HG03175 (cell line): ENCODE data around the gene SUMO2.
A peak's percentile ranks its signal among the peaks of the same experiment; 100 is the strongest.
"Not testable (repeated sequence)": the region's sequence is repeated elsewhere in the genome, so short reads cannot be mapped to it uniquely, and the experiment has no call there.

ENCODE experiments used
- ATAC-seq: cut with Tn5 transposase; IDR thresholded peaks from one replicate; pipeline ENCODE4 v1.9.1; 2021; ENCODE audit warnings: mild to moderate bottlenecking, moderate library complexity; ENCODE audit not compliant: unreplicated experiment

Gene SUMO2

DNA sequence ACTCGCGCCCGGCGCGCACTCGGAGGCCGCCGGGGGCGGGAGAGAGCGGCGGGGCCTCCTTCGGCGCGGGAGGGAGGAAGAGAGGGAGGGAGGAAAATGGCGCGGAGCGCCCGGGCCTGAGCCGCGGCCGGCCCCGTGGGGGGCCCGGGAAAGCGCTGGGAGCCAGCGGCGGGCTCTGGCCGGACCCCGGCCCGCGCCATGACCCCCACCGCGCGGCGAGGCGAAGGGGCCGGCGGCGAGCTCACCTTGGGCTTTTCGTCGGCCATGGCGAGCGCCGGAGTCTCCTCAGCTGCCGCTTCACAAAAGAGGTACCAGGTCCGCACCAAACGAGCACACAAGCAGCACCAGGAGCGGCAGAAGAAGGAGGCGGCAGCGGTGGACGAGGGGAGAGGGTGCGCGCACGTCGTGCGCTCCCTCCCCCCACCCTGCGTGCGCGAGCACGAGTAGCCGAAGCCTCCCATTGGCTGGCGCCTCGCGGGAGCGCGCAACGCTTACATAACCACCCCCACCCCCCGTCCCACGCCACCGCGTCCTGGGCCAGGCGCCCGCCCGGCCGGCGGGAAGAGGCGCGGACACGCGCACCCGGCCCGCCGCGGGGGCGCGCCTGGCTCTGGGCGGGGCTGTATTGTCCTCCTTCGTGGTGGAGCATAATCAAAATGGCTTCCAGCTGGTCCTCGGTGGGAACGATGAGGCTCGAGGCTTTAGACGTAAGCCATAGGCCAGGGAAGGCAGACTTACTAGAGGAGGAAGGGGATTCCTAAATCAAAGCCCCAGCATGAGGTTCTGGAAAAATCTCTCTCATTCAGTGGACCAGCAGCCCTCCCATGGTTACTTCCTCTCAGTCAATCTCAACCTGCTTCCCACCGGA is at the start of gene SUMO2:
Gene SUMO2, minus strand, starts transcription at position 391 of the 868 bp plus-strand sequence. Its CDS starts 125 bp downstream, at position 266.
- peak; percentile 74 for ATAC-seq

DNA sequence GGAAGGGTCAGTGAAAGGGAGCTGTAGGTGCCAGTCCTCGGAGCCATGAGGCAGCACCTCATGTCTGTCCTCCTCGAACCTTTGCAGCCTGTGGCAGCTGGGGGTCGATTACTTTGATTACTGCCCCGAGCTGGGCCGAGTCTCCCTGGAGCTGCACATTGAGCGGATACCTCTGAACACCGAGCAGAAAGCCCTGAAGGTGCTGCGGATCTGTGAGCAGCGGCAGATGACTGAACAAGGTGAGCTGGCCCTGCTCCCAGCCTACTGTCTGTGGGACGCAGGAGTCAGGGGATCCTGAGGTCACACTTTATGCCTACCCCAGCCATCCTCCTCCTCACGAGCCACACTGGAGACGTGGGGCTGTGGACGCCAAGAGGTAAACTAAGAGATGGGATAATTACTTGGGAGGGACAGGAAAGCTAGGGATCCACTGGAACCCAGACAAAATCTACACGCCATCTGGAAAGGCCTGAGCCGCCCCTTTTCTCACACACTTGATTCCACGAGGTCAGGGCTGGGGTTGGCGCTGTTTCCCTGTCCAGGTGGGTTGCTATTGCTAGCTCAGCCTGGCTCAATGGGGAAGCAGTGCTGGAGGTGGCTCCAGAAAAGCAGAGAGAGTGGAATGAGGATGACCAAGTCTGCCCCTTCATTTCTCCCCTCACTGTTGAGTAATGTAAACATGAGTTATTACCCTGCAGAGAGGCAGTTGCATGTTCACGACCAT is 49.1 kb upstream of the SUMO2 start:
- ATAC-seq: no peak

DNA sequence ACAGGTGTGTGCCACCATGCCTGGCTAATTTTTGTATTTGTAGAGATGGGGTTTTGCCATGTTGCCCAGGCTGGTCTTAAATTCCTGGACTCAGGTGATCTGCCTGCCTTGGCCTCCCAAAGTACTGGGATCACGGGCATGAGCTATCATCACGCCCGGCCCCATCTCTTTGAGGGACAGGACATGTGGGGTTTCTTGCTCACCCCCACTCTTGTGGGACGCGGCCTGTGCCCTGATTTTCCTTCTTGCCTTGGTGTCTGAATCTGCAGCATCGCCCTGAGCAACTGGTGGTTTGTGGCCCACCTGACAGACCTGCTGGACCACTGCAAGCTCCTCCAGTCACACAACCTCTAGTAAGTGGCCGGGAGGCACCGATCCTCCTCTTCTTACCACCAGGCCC is 48.3 kb upstream of the SUMO2 start:
- no peak for ATAC-seq

DNA sequence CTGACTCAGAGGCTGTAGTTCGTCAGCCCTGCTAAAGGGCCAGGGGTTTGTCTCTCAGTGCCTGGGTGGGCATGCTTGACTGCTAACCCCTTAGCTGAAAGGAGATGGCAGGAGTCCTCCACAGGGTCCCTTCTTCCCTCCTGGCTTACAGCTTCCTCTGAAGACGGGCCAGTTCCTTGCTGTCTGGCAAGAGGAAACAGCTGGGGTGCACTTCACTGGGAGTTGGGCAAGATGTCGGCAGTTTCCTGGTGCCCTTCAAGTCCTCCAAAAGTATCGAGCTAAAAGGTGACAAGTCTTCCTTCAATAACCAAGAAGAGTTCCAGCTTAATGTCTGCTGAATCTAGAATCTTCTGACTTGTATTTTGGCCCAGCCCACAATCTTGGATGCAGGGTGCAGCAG is 46.1 kb upstream of the SUMO2 start:
- ATAC-seq: no peak

DNA sequence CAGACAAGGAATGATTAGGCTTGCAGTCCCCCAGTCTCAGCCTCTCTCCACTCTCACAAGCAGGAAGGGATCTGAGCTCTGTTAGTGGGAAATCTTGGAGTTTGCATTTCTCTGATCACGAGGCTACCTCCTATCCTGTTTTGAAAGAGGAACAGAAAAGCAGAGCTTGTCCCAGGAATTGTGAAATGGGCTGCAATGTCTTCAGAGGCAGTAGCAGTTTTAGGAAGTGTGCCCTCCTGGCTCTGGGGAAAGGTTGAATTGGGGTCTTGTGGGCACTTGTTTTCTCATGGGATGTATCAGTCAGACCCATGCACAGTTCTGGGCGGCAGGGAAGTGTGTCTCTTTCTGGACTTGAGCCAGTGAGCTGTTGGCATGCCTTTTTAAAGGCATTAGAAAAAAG is 45.5 kb upstream of the SUMO2 start:
- ATAC-seq: no peak

DNA sequence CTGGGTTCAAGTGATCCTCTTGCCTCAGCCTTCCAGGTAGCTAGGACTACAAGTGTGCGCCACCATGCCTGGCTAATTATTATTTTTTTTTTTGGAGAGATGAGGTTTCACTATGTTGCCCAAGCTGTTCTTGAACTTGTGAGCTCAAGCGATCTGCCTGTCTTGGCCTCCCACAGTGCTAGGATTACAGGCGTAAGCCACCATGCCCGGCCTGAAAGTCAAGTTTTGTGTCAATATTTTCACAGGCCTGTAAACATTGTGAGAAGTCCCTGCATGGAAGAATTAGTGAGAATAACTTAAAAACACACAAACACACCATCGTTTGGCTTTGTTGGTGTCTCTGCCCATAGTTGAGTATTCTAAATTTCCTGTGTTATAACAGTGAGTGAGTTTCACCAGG is 45.0 kb upstream of the SUMO2 start:
- no peak for ATAC-seq

DNA sequence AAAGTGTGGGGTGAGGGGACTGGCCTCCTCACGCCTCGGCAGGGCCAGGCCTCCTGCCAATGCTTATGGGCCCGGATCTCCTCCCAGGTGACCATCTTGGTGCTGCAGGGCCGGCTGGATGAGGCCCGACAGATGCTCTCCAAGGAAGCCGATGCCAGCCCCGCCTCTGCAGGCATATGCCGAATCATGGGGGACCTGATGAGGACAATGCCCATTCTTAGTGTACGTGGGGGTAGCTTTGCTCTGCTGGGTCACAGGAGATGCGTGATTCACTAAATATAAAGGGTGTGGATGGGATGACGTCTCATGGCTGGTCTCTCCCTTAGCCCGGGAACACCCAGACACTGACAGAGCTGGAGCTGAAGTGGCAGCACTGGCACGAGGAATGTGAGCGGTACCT is 42.3 kb upstream of the SUMO2 start:
- no peak for ATAC-seq

DNA sequence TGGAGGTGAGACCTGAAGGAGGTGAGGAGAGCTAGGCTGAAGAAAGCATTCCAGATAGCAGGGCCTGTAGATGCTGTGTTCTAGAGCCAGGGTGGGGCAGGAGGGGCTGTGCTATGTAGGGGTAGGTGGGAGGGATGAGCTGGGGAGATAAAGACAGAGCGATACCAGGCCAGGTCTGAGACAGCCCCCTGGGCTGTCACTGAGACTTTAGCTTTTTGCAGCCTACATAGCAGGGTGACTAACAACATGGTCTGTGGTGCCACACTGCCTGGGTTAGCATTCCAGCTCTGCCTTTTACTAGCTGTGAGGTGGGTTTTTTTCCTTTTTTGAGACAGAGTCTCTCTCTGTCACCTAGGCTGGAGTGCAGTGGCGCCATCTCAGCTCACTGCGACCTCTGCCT is 37.1 kb upstream of the SUMO2 start:
- no peak for ATAC-seq

DNA sequence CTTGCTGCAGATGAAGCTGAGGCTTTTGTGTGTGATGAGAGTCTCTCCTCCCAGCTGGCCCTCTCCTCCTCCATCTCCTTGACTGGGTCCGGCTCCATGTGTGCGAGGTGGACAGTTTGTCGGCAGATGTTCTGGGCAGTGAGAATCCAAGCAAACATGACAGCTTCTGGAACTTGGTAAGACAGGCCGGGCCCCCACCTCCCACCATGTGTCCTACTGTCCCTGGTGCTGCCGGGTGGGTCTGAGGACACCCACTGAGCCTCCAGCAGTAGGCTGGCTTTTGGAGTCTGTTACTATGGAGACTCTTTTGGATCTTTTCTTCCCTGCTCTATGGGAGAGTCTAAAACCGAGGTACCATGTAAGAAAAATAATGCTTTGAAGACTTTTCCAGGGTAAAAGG is 35.4 kb upstream of the SUMO2 start:
- no peak for ATAC-seq

DNA sequence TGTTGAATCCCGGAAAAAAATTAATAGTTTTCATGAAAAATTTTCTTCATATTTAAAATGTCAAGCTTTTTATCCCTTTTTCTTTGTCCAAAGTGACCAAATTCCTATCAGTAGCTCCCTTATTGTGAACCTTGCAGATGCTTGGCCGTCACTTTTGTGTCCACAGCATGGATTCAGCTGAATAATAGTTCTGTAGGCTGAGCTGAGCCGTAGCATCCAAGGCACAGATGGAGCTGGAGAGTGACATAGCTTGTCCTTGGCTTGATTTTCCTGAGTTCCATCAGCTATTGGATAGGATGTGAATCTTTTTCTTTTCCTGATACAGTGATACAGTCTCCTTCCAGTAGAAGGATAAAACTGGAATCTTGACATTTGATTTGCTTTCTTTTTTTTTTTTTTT is 26.3 kb upstream of the SUMO2 start:
- no peak for ATAC-seq

DNA sequence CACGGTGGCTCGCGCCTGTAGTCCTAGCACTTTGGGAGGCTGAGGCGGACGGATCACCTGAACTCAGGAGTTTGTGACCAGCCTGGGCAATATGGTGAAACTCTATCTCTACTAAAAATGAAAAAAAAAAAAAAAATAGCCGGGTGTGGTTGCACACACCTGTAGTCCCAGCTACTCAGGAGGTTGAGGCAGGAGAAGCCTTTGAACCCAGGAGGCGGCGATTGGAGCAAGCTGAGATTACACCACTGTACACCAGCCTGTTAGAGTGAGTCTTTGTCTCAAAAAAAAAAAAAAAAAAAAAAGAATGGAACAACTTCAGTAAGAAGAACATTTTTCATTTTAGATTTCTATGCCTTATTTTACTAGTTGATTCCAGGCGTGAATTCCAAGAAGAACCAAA is 25.4 kb upstream of the SUMO2 start:
- ATAC-seq: no peak

DNA sequence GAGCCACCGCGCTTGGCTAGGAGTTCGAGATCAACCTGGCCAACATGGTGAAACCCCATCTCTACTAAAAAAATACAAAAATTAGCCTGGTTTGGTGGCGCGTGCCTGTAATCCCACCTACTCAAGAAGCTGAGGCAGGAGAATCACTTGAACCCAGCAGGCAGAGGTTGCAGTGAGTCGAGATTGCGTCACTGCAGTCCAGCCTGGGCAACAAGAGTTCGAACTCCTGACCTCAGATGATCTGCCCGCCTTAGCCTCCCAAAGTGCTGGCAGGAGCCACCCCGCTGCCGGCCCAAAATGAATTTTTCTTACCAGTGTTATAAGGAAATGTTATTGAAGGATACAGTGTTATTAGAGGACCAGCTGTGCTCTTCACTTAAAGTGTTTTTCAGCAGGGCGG is 25.0 kb upstream of the SUMO2 start:
- no peak for ATAC-seq

DNA sequence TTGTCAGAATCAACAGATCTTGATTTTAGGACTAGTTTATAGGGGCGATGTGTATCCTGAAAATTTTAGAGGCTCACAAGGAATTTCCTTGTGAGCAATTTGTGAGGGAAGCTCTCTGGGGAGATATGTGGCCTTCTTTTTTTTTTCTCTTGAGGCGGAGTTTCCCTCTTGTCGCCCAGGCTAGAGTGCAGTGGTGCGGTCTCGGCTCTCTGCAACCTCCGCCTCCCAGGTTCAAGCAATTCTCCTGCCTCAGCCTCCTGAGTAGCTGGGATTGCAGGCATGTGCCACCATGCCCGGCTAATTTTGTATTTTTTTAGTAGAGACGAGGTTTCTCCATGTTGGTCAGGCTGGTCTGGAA is 24.3 kb upstream of the SUMO2 start:
- not testable (repeated sequence) for ATAC-seq

DNA sequence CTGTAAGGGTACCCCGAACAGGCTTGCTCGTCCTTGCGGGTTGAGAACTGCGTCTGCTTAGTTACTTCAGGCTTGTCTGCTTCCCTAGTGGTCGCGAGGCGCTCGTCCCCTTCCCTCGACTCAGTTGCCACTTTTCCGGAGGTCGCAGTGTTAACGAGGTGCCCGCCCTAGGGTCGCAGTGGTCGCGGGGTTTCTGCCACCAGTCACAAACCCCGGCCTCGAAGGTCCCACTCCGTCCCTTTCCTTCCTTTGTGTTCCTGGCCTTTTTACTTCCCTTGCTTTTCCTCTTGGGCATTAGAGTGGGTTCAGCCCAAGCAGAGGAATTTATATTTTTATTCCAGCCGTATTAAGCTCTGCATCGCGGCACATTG is 23.0 kb upstream of the SUMO2 start:
- no peak for ATAC-seq

DNA sequence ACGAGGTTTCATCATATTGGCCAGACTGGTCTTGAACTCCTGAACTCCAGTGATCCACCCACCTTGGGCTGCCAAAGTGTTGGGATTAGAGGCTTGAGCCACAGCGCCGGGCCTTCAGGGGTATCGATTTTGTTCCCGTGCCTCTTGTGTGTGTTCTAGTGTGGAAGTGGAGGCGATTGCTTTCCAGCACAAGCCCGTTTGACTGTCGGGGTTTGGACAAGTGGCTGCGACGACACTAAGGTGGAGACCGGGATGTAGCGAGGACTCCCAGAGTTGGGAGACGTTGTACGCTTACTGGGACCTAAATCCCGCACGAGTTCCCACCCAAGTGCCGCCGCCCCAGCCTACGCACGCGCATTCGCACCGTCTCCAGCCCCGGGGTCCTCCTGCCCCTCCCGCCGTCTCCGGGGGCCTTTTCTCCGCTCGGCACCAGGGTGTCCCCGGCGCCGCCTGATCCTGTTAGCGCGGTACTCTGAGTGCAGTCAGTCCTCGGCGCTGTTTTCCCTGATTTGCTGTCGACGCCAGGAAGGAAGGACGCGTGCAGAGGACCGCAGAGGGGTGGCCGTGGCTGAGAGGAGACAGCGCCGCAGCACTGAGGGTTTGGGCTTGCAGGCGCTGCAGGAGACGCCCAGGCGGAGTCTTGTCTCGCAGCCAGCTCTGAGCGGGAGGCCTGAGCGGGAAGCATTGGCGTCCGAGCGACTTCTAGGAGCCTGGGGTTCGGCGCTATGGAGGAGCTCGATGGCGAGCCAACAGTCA is 22.5 kb upstream of the SUMO2 start, which contains the start of gene NUP85:
Gene NUP85, plus strand, starts transcription at position 643 of the 756 bp plus-strand sequence. Its CDS starts 83 bp downstream, at position 726.
- peak; percentile 83 for ATAC-seq

DNA sequence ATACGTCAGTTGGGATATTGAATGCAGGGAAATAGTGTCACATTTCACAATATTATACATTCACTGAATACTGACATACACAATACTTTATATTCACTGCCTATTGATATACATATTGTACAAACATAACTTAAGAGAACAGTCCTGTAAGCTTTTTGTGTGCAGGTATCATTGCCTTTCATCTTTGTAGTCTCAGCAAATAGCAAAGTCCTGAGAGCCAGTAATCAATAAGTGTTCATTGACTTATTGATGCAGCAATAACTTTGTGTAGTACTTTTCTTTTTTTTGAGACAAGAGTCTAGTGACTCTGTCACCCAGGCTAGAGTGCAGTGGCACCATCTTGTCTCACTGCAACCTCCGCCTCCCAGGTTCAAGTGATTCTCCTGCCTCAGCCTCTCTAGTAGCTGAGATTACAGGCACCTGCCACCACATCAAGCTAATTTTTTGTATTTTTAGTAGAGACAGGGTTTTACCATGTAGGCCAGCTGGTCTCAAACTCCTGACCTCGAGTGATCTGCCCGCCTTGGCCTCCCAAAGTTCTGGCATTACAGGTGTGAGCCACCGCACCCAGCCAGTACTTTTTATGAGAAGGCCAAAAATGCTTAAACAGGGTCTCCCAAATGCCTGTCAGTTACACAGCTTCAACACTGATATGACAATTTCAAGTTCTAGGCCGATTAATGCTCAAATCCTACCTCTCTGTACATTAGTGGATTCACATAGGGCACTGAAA is 17.3 kb upstream of the SUMO2 start:
- no peak for ATAC-seq

DNA sequence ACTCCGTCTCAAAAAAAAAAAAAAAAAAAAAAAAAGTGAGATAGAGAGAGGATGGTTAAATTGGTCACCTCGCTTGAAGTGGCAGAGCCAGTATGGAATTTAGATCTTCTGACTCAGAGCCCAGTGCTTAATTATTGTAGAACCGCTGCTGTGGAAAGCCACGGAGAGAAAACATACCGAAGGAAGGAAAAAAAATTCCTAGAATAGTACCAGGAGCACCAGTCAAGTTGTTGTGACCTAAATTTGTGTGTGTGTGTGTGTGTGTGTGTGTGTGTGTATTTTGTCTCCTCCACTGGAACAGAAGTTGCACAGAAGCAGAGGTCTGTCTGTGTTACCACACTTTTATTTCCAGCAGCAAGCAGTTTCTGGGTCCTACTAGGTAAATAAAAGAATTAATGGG is 12.1 kb upstream of the SUMO2 start:
- no peak for ATAC-seq

DNA sequence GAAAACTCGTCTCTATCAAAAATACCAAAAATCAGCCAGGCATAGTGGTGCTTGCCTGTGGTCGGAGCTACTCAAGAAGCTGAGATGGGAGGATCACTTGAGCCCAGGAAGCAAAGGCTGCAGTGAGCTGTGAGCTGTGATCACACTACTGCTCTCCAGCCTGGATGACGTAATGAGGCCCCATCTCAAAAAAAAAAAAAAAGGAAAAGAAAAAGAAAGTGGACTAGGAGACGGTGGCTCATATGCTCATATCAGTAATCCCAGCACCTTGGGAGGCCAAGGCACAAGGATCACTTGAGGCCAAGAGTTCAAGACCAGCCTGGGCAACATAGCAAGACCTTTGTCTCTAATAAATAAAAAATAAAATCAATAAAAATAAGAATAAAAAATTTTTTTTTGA is 8.8 kb upstream of the SUMO2 start:
- ATAC-seq: no peak

DNA sequence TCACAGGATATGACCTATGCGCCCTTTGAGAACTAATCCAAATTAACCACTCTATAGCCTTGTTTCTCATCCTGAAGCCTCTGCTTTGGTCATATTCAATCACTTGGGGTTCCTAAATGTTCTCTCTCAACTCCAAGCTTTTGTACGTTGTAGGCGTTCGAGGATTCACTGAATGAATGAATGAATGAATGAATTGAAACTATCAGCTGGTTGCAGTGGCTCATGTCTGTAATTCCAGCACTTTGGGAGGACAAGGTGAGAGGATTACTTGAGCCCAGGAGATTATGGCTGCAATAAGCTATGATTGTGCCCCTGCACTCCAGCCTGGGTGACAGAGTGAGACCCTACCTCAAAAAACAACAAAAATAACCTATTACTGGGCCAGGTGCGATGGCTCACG is 5.9 kb upstream of the SUMO2 start:
- no peak for ATAC-seq

DNA sequence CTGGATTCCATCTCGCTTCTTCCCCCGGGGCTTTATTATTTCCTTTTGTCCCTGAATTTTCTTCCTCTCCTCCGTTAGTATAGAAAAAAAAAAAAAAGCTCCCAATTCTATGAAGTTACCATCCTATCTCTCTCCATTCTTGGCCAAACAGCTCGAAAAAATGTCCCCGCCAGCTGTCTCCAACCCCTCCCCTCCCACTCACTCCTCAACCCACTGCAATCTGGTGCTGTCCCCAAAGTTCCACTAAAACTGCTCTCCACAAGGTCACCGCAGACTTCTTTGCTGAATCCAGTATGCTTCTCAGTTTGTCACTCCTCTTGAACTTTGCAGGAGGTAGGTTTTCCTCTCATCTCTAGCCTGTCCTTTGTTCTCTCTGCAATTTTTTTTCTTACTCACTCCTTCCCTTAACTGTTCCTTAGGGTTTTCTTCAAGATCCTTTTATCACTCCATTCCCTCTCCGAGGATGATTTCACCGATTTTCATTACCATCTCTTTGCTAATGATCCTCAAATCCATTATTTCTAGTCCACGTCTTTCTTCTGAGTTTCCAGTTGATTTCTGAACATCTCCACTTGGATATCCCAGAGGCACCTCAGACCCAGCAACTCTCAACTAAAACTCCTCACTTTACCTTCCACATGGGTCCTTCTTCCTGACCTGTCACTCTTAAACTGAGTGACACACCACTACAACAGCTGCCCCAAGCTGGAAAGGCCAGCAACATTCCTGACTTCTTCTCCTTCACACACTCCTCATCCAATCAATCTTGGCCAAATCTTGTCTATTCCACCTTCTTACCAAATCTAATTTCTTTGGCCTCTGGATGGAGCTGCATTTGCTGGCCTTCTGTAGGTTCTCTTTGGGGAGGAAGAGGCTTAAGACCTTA is 1.5 kb upstream of the SUMO2 start:
- ATAC-seq: no peak
